ENCODE data around the gene ZNF219. TPM values are rescaled to one million over a fixed set of nuclear protein-coding genes. Genes with fewer than 3 reads are reported as not detected.

The ZNF219 gene
- total and polyA plus RNA-seq, 2 of the 13 experiments (the other 11 are each of a cell fraction or from before 2014, with no cell fraction given) = 34.5 to 36.6 TPM

DNA sequence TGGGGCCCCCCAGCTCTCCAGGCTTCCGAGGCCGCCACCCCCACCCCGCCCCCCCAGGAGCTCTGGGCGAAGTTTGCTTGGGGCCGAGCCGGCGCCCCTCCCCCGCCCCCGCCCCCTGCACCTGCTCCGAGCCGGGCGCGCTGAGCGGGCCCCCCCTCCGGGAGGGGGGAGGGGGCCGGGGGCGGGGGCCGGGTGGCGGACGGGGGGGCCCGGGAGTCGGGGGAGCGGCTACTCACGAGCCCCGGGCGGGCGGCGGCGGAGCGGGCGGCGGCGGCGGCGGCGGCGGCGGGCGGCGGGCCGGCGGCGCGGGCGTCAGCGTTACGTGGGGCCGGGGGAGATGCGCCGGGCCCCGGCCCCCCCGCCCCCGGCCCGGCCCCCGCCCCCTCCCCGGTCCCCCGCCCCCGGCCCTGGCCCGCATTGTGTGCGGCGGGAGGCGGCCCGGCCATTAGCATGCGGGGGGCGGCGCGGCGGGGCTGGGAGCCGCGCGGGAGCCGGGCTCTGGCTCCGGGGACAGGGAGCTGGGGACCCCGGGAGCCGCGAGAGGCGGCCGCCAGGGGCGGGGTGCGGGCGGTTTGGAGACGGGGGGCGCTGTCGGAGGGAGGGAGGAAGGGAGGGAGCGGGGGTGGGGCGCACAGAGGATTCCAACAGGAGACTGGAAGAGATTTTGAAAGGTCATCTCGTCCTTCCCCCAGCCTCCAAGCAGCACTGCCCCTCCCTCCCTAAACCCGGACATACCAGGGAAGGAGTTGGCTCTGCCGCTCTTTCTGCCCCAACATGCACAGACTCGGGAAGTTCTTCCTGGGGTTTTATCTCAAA lies at the start of gene ZNF219 (continued):
- TF ChIP-seq, protein P1, sequence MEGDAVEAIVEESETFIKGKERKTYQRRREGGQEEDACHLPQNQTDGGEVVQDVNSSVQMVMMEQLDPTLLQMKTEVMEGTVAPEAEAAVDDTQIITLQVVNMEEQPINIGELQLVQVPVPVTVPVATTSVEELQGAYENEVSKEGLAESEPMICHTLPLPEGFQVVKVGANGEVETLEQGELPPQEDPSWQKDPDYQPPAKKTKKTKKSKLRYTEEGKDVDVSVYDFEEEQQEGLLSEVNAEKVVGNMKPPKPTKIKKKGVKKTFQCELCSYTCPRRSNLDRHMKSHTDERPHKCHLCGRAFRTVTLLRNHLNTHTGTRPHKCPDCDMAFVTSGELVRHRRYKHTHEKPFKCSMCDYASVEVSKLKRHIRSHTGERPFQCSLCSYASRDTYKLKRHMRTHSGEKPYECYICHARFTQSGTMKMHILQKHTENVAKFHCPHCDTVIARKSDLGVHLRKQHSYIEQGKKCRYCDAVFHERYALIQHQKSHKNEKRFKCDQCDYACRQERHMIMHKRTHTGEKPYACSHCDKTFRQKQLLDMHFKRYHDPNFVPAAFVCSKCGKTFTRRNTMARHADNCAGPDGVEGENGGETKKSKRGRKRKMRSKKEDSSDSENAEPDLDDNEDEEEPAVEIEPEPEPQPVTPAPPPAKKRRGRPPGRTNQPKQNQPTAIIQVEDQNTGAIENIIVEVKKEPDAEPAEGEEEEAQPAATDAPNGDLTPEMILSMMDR (CRISPR knock-in tag; IDR thresholded peaks at IDR 0.05) = no peak; the same call in 1 of the 2 replicates
- TF ChIP-seq, protein P2, sequence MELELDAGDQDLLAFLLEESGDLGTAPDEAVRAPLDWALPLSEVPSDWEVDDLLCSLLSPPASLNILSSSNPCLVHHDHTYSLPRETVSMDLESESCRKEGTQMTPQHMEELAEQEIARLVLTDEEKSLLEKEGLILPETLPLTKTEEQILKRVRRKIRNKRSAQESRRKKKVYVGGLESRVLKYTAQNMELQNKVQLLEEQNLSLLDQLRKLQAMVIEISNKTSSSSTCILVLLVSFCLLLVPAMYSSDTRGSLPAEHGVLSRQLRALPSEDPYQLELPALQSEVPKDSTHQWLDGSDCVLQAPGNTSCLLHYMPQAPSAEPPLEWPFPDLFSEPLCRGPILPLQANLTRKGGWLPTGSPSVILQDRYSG (CRISPR knock-in tag; IDR thresholded peaks at IDR 0.05) = no peak
- TF ChIP-seq MTA1 (CRISPR knock-in tag; IDR thresholded peaks at IDR 0.05; ENCODE audit: borderline replicate concordance) (no peak), ZNF577 (CRISPR knock-in tag; IDR thresholded peaks at IDR 0.05; ENCODE audit: borderline replicate concordance, low read depth) (no peak), YEATS4 (CRISPR knock-in tag; IDR thresholded peaks at IDR 0.05; ENCODE audit: borderline replicate concordance) (no peak), CBX1 (IDR thresholded peaks at IDR 0.05; ENCODE audit: low read depth) (no peak), ZFYVE20 (CRISPR knock-in tag; IDR thresholded peaks at IDR 0.05; ENCODE audit: borderline replicate concordance, low read depth) (no peak), MBNL3 (CRISPR knock-in tag; conservative IDR thresholded peaks at IDR 0.05) (no peak), JDP2 (CRISPR knock-in tag; IDR thresholded peaks at IDR 0.05; ENCODE audit: borderline replicate concordance) (no peak), DMAP1 (CRISPR knock-in tag; IDR thresholded peaks at IDR 0.05) (peak; percentile 44; the same call in 1 of the 2 replicates), SPEN (CRISPR knock-in tag; IDR thresholded peaks at IDR 0.05; ENCODE audit: low read depth) (no peak), ZNF282 (IDR thresholded peaks at IDR 0.05; ENCODE audit: partially characterized antibody) (no peak), ZNF343 (CRISPR knock-in tag; IDR thresholded peaks at IDR 0.05) (no peak), MXI1 (IDR thresholded peaks at IDR 0.05; ENCODE audit: borderline replicate concordance, low read depth, low read length) (no peak), ZFP36L2 (CRISPR knock-in tag; IDR thresholded peaks at IDR 0.05) (no peak), ZNF30 (CRISPR knock-in tag; IDR thresholded peaks at IDR 0.05) (no peak), TSC22D2 (CRISPR knock-in tag; IDR thresholded peaks at IDR 0.05; ENCODE audit: borderline replicate concordance) (0 out of 2 replicates have a peak, but pooled peaks have one; percentile 8), PTBP1 (IDR thresholded peaks at IDR 0.05; ENCODE audit: low read depth, low read length, poor library complexity, severe bottlenecking) (no peak), NBN (conservative IDR thresholded peaks at IDR 0.05) (no peak)
- TF ChIP-seq, protein P3, sequence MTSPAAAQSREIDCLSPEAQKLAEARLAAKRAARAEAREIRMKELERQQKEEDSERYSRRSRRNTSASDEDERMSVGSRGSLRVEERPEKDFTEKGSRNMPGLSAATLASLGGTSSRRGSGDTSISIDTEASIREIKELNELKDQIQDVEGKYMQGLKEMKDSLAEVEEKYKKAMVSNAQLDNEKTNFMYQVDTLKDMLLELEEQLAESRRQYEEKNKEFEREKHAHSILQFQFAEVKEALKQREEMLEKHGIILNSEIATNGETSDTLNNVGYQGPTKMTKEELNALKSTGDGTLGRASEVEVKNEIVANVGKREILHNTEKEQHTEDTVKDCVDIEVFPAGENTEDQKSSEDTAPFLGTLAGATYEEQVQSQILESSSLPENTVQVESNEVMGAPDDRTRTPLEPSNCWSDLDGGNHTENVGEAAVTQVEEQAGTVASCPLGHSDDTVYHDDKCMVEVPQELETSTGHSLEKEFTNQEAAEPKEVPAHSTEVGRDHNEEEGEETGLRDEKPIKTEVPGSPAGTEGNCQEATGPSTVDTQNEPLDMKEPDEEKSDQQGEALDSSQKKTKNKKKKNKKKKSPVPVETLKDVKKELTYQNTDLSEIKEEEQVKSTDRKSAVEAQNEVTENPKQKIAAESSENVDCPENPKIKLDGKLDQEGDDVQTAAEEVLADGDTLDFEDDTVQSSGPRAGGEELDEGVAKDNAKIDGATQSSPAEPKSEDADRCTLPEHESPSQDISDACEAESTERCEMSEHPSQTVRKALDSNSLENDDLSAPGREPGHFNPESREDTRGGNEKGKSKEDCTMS (CRISPR knock-in tag; conservative IDR thresholded peaks at IDR 0.05) = no peak
- TF ChIP-seq, protein P4, sequence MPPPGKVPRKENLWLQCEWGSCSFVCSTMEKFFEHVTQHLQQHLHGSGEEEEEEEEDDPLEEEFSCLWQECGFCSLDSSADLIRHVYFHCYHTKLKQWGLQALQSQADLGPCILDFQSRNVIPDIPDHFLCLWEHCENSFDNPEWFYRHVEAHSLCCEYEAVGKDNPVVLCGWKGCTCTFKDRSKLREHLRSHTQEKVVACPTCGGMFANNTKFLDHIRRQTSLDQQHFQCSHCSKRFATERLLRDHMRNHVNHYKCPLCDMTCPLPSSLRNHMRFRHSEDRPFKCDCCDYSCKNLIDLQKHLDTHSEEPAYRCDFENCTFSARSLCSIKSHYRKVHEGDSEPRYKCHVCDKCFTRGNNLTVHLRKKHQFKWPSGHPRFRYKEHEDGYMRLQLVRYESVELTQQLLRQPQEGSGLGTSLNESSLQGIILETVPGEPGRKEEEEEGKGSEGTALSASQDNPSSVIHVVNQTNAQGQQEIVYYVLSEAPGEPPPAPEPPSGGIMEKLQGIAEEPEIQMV (CRISPR knock-in tag; IDR thresholded peaks at IDR 0.05; ENCODE audit: low read depth) = no peak
- TF ChIP-seq, protein P5, sequence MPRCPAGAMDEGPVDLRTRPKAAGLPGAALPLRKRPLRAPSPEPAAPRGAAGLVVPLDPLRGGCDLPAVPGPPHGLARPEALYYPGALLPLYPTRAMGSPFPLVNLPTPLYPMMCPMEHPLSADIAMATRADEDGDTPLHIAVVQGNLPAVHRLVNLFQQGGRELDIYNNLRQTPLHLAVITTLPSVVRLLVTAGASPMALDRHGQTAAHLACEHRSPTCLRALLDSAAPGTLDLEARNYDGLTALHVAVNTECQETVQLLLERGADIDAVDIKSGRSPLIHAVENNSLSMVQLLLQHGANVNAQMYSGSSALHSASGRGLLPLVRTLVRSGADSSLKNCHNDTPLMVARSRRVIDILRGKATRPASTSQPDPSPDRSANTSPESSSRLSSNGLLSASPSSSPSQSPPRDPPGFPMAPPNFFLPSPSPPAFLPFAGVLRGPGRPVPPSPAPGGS (CRISPR knock-in tag; IDR thresholded peaks at IDR 0.05) = no peak

Data from HepG2 (cell line).